HEK293 (cell line): ENCODE data around the gene MYO1D.

Source experiments
- CTCF ChIA-PET: fragments of 350-600 bp; formaldehyde crosslinking; extraction: SDS; loops from one replicate; lab custom pipeline; 2021; ENCODE audit warnings: antibody characterized with exemption; lab: Yijun Ruan, JAX
- POLR2A ChIA-PET: fragments of 300-600 bp; formaldehyde crosslinking; extraction: SDS; loops from one replicate; lab custom pipeline; 2020; ENCODE audit warnings: antibody characterized with exemption, inconsistent platforms; lab: Yijun Ruan, JAX
- H3K27ac ChIP-seq: fragments of 200-500 bp; sonication (Bioruptor generic); 2 replicates; pipeline ENCODE4 v1.5.1; 2014; ENCODE audit warnings: low read depth, low read length, control low read depth, inconsistent platforms; ENCODE audit errors: extremely low read depth
- H3K36me3 ChIP-seq, 2 experiments: fragments of 200-500 bp in 1 of 2; sonication (Bioruptor generic) in 1 of 2; 1 replicate in 1 of 2; 2 replicates in 1 of 2; pipeline ENCODE4 v1.5.1; 2014 to 2017; ENCODE audit warnings: inconsistent platforms in 2 of 2, low read length in 2 of 2; ENCODE audit not compliant: control insufficient read depth in 2 of 2, insufficient read depth in 1 of 2
- H3K4me1 ChIP-seq: fragments of 200-500 bp; sonication (Bioruptor generic); 2 replicates; pipeline ENCODE4 v1.5.1; 2014; ENCODE audit warnings: mild to moderate bottlenecking, low read length, inconsistent platforms; ENCODE audit not compliant: control insufficient read depth, insufficient read depth
- H3K4me3 ChIP-seq: 2 replicates; pipeline ENCODE4 v1.5.1; 2011; ENCODE audit warnings: low read depth, mild to moderate bottlenecking, control low read depth, low read length, moderate library complexity
- H3K9me3 ChIP-seq: fragments of 200-500 bp; sonication (Bioruptor generic); 2 replicates; pipeline ENCODE4 v1.5.1; 2014; ENCODE audit warnings: low read depth, low read length, inconsistent platforms; ENCODE audit not compliant: control insufficient read depth, insufficient read depth
- HIC1 ChIP-seq: fragments of 450-650 bp; formaldehyde crosslinking; IDR thresholded peaks from 2 replicates; pipeline ENCODE4 v1.5.1; 2016; ENCODE audit warnings: missing biosample characterization, missing genetic modification characterization
- OSR2 ChIP-seq: fragments of 450-650 bp; formaldehyde crosslinking; IDR thresholded peaks from 2 replicates; pipeline ENCODE4 v1.5.1; 2016; ENCODE audit warnings: missing biosample characterization, missing genetic modification characterization
- PBX3 ChIP-seq: sonication (generic); formaldehyde crosslinking; IDR thresholded peaks from 2 replicates; pipeline ENCODE4 v1.8.1; 2022; ENCODE audit warnings: mild to moderate bottlenecking, moderate library complexity, missing genetic modification reagents
- ZBTB1 ChIP-seq: fragments of 450-650 bp; formaldehyde crosslinking; IDR thresholded peaks from 2 replicates; pipeline ENCODE4 v1.5.1; 2016; ENCODE audit warnings: missing biosample characterization, missing genetic modification characterization
- ZBTB7A ChIP-seq: fragments of 450-650 bp; formaldehyde crosslinking; IDR thresholded peaks from 2 replicates; pipeline ENCODE4 v1.5.1; 2016; ENCODE audit warnings: low read depth, missing biosample characterization, missing genetic modification characterization
- ZNF114 ChIP-seq: fragments of 450-650 bp; formaldehyde crosslinking; IDR thresholded peaks from 2 replicates; pipeline ENCODE4 v1.5.0; 2017; ENCODE audit warnings: missing biosample characterization, missing genetic modification characterization
- ZNF223 ChIP-seq: fragments of 450-650 bp; formaldehyde crosslinking; IDR thresholded peaks from 2 replicates; pipeline ENCODE4 v1.5.1; 2016; ENCODE audit warnings: missing biosample characterization, missing genetic modification characterization
- ZNF280C ChIP-seq: fragments of 450-650 bp; formaldehyde crosslinking; IDR thresholded peaks from 2 replicates; pipeline ENCODE4 v1.5.1; 2016; ENCODE audit warnings: missing biosample characterization, missing genetic modification characterization
- ZNF280D ChIP-seq: fragments of 450-650 bp; formaldehyde crosslinking; IDR thresholded peaks from 2 replicates; pipeline ENCODE4 v1.5.1; 2016; ENCODE audit warnings: missing biosample characterization, missing genetic modification characterization
- ZNF302 ChIP-seq: fragments of 450-650 bp; formaldehyde crosslinking; IDR thresholded peaks from 2 replicates; pipeline ENCODE4 v1.5.1; 2016; ENCODE audit warnings: missing biosample characterization, missing genetic modification characterization, low read depth
- ZNF335 ChIP-seq: fragments of 450-650 bp; formaldehyde crosslinking; conservative IDR thresholded peaks from 2 replicates; pipeline ENCODE4 v1.5.1; 2016; ENCODE audit warnings: missing biosample characterization, missing genetic modification characterization
- ZNF350 ChIP-seq: fragments of 450-650 bp; formaldehyde crosslinking; IDR thresholded peaks from 2 replicates; pipeline ENCODE4 v1.5.0; 2017; ENCODE audit warnings: missing biosample characterization, mild to moderate bottlenecking, missing genetic modification characterization
- ZNF521 ChIP-seq: fragments of 450-650 bp; formaldehyde crosslinking; IDR thresholded peaks from 2 replicates; pipeline ENCODE4 v1.5.1; 2017; ENCODE audit warnings: missing biosample characterization, mild to moderate bottlenecking, missing genetic modification characterization
- ZNF544 ChIP-seq: fragments of 450-650 bp; formaldehyde crosslinking; IDR thresholded peaks from 2 replicates; pipeline ENCODE4 v1.5.0; 2017; ENCODE audit warnings: missing biosample characterization, missing genetic modification characterization
- ZNF558 ChIP-seq: fragments of 450-650 bp; formaldehyde crosslinking; IDR thresholded peaks from 2 replicates; pipeline ENCODE4 v1.5.1; 2016; ENCODE audit warnings: missing biosample characterization, missing genetic modification characterization
- ZNF585B ChIP-seq: fragments of 450-650 bp; formaldehyde crosslinking; IDR thresholded peaks from 2 replicates; pipeline ENCODE4 v1.5.1; 2016; ENCODE audit warnings: missing biosample characterization, missing genetic modification characterization
- ZNF624 ChIP-seq: fragments of 450-650 bp; formaldehyde crosslinking; IDR thresholded peaks from 2 replicates; pipeline ENCODE4 v1.5.1; 2017; ENCODE audit warnings: missing biosample characterization, missing genetic modification characterization
- ZNF670 ChIP-seq: fragments of 450-650 bp; formaldehyde crosslinking; IDR thresholded peaks from 2 replicates; pipeline ENCODE4 v1.5.1; 2016; ENCODE audit warnings: missing biosample characterization, missing genetic modification characterization, low read depth
- ZNF777 ChIP-seq: fragments of 450-650 bp; formaldehyde crosslinking; IDR thresholded peaks from 2 replicates; pipeline ENCODE4 v1.5.1; 2017; ENCODE audit warnings: missing biosample characterization, missing genetic modification characterization, borderline replicate concordance
- ZSCAN18 ChIP-seq: fragments of 450-650 bp; formaldehyde crosslinking; IDR thresholded peaks from 2 replicates; pipeline ENCODE4 v1.5.1; 2016; ENCODE audit warnings: missing biosample characterization, missing genetic modification characterization
- ZSCAN30 ChIP-seq: fragments of 450-650 bp; IDR thresholded peaks from 2 replicates; pipeline ENCODE4 v1.5.1; 2018; ENCODE audit warnings: missing biosample characterization, mild to moderate bottlenecking, missing genetic modification characterization, moderate library complexity
- ZSCAN4 ChIP-seq: fragments of 450-650 bp; formaldehyde crosslinking; IDR thresholded peaks from 2 replicates; pipeline ENCODE4 v1.5.1; 2017; ENCODE audit warnings: missing biosample characterization, missing genetic modification characterization

MYO1D gene

GRCh38 chr17:32558997-32559650 is 317.8 kb downstream of the MYO1D start:
- no peak overlapping the region for H3K27ac ChIP-seq
- H3K9me3 ChIP-seq, result no peaks in the 10 kb centered on the region
- CTCF ChIA-PET, result interaction anchor here (0.6 kb wide), 1 partner anchor 196 kb away, joined by 3 read pairs; no protein-coding TSS in a partner anchor
- POLR2A ChIA-PET, result no interaction called here
- no peak overlapping the region for H3K4me3 ChIP-seq
- no peaks in the 10 kb centered on the region for H3K4me1 ChIP-seq
- TF ChIP-seq ZNF670 (tag by site-specific recombination) (no peak), ZNF777 (tag by site-specific recombination) (no peak), OSR2 (tag by site-specific recombination) (no peak), ZNF350 (tag by site-specific recombination) (no peak), ZNF280C (tag by site-specific recombination) (no peak), ZNF280D (tag by site-specific recombination) (no peak), HIC1 (tag by site-specific recombination) (no peak), ZNF544 (tag by site-specific recombination) (no peak), ZSCAN18 (tag by site-specific recombination) (no peak), ZNF223 (tag by site-specific recombination) (no peak)
- no peaks in the 10 kb centered on the region; a peak in 1 of 3 replicates for H3K36me3 ChIP-seq

- Histone ChIP-seq H3K27ac (no peak overlapping the region), H3K9me3 (no peaks in the 10 kb centered on the region), H3K36me3 (no peaks in the 10 kb centered on the region; a peak in 1 of 3 replicates), H3K4me3 (no peak overlapping the region), H3K4me1 (no peaks in the 10 kb centered on the region)
- ChIA-PET CTCF (no interaction called here), POLR2A (no interaction called here)
- TF ChIP-seq ZNF585B (tag by site-specific recombination) (no peak), ZSCAN4 (tag by site-specific recombination) (no peak), ZNF335 (no peak), ZNF558 (tag by site-specific recombination) (no peak), ZBTB7A (tag by site-specific recombination) (no peak), ZNF521 (tag by site-specific recombination) (no peak), ZNF114 (tag by site-specific recombination) (no peak), ZNF624 (tag by site-specific recombination) (no peak), ZSCAN30 (no peak), ZBTB1 (tag by site-specific recombination) (no peak), ZNF302 (tag by site-specific recombination) (no peak), PBX3 (CRISPR knock-in tag) (no peak)
Observed at GRCh38 chr17:32558326-32558955, 318.5 kb downstream of the MYO1D start.
